PC-9 (cell line): ENCODE data around the gene FOXP1.

Experiments used
- EZH2 ChIP-seq: fragments of 200-600 bp; sonication (generic); IDR thresholded peaks from 2 replicates; pipeline ENCODE4 v1.8.0; 2017; ENCODE audit warnings: antibody characterized with exemption, low read depth
- TF ChIP-seq, protein P1 (sequence below): fragments of 200-600 bp; sonication (generic); conservative IDR thresholded peaks from 2 replicates; pipeline ENCODE4 v1.6.1; 2017; ENCODE audit warnings: mixed run types, antibody characterized with exemption, mild to moderate bottlenecking, moderate library complexity

DNA sequence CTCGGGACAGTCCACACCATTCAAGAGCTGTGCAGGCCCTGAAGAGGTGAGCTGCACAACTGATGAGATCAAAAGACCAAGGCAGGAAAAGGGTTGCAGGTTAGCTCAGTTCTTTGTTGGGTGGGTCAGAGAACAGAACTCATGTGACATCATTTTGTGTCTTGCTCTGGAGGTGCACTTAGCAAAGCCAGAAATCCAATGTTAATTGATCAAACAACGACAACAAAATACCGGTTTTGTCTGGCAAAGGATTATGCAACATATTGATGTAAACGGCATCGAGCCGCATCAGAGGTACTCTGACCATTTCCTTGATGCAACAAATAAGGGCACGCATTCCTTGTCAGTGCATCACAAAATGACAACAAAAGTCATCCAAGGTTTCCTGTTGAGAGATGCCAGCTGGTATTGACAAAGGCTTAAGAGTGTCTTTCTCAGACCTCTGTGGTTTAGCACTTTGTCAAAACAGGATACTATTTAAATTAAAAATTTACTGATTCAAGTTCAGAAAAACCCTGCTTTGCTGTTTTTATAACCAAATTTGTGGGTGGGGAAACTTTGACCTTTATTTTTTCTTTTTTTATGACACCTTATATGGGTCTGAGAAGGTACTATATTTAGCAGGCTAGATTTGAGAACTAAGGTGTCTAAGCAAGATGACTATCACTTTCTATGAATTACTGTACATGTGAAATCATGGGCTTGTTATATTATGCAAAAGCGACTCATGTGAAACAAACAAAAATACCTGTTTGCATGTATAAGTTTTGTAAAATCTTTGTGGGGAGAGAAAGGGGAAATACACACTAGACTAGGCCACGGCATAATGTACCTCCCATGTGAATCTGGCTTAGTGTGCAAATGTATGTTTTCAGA, 496.1 kb downstream of the FOXP1 start:
- TF ChIP-seq, protein P1, sequence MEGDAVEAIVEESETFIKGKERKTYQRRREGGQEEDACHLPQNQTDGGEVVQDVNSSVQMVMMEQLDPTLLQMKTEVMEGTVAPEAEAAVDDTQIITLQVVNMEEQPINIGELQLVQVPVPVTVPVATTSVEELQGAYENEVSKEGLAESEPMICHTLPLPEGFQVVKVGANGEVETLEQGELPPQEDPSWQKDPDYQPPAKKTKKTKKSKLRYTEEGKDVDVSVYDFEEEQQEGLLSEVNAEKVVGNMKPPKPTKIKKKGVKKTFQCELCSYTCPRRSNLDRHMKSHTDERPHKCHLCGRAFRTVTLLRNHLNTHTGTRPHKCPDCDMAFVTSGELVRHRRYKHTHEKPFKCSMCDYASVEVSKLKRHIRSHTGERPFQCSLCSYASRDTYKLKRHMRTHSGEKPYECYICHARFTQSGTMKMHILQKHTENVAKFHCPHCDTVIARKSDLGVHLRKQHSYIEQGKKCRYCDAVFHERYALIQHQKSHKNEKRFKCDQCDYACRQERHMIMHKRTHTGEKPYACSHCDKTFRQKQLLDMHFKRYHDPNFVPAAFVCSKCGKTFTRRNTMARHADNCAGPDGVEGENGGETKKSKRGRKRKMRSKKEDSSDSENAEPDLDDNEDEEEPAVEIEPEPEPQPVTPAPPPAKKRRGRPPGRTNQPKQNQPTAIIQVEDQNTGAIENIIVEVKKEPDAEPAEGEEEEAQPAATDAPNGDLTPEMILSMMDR, result no peak
- TF ChIP-seq EZH2, result no peak
